Left lobe of liver (tissue), 2 donors: ENCODE data around the gene ZNF469. TPM values are rescaled to one million over a fixed set of nuclear protein-coding genes. Genes with fewer than 3 reads are reported as not detected.
"Not testable (repeated sequence)": the region's sequence is repeated elsewhere in the genome, so short reads cannot be mapped to it uniquely, and the experiment has no call there.

Experiments used
- ATAC-seq: fragments of 200-7000 bp; cut with Tn5 transposase; one replicate; pipeline ENCODE4 v1.9.1; 2020; ENCODE audit warnings: mild to moderate bottlenecking, moderate library complexity
- DNase-seq: peaks from one replicate; pipeline ENCODE4 v3.0.0-alpha.2; 2020; ENCODE audit warnings: low spot score
- total RNA-seq: library from RNA; stranded (reverse); gene quantifications from one replicate; pipeline ENCODE4 v1.2.1, GENCODE V29; 2021
- donor health status: DM: no; HTN: no; CAD: no; lungs with moderate emphysema.
- donor health status: DM: no; HTN: yes; CAD: no.

The ZNF469 gene
- total RNA-seq, 1 donor from 2014 or later = 0.38 TPM

- ATAC-seq (no peak), DNase-seq (no peak)
These were observed 25.0 kb downstream of the ZNF469 start for GRCh38 chr16:88407807-88408206.

DNA sequence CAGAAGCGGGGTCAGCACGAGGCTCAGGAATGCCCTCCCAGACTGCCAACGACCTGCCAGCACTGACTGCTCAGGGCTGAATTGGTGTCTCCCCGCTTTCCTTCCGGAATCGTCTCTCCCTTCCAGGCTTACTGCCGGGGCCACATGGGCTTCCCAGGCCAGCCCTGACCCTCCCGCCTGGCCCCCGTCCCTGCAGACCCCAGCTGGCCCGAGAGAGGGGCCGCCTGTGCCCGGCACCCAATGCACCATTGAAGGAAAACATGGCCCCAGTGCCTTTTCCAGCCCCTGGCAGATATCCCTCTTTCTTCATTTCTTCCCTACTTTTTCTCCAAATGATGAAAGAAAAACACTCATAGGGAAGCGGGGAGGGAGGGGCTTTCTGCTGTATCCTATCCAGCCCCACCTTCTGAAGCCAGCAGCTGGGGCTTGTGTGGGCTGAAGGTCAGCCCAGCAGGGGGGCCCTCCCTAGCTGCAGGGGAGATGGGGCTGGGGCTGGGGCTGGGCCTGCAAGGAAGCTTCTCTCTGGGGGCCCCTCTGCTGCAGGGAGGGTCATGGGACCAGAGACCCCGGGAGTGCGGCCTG is 25.9 kb downstream of the ZNF469 start:
- DNase-seq = no peak
- ATAC-seq = no peak

DNA sequence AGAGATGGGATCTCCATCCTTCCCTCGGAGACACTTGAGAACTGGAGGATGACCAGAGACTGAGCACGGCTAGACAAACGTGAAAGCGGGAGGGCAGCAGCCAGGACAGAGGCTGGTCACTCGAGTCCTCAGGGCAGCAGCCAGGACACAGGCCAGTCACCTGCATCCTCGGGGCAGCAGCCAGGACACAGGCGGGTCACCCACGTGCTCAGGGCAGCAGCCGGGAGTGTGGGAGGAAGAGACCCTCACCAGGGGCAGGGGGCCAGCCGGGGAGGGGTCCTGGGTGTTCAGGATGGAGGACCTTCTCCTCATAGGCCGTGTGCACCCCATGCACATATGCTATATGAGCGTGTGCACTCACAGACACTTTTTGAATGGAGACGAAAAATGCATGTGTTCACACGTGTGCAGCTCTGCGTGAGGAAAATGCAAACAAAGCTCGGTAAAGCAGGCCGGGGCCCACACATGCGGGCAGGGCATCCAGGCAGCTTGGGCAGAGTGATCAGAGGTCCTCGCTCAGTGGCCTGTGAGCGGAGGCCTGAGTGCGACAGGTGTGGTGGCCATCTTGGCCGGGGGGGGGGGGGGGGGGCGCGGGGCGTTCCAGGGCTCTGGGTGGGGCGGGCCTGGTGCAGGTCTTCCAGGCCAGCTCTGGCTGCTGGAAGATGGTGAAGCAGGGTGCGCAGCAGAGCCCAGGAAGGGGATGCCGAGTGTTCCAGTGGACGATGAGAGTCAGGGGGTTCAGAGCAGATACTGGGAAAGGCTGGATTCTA is 26.7 kb downstream of the ZNF469 start:
- DNase-seq (no peak), ATAC-seq (no peak)

DNA sequence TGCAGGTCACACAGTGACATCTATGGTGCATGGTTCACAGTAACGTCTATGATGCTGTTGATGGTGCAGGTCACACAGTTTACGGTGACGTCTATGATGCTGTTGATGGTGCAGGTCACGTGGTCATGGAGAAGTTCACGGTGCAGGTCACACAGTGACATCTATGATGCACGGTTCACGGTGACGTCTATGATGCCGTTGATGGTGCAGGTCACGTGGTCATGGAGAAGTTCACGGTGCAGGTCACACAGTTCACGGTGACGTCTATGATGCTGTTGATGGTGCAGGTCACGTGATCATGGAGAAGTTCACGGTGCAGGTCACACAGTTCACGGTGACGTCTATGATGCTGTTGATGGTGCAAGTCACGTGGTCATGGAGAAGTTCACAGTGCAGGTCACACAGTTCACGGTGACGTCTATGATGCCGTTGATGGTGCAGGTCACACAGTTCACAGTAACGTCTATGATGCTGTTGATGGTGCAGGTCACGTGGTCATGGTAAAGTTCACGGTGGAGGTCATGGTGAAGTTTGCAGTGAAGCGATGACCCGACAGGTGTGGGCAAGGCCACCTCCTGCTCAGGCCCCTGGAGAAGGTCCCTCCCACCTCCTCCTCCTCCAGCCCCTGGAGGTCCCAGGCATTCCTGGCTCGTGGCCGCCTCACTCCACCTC is 27.7 kb downstream of the ZNF469 start:
- not testable (repeated sequence) for DNase-seq, ATAC-seq

DNA sequence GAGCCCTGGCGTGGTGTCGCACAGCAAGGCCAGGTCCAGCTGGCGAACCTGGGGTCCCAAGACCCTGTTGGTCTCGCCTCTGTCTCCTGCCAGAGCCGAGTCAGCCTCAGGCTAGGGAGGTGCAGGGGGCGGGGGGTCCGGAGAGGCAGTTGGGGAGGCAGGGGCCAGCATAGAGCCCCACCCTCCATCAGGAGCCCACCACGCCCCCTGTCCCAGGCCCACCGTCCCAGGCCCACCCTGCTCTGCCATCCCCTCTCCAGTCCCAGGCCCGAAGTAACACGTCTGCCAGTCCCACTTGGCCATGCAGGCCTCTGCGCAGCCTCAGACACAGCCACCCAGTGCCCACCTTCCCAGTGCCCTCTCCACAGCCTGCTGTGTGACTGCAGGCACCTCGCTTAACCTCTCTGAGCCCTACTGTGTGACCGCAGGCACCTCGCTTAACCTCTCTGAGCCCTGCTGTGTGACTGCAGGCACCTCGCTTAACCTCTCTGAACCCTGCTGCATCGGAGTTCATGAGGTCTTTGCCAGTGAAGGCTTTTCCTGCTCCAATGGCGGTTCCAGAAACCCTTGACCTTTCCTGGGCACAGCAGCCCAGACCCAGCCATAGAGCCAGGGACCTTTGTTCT is 29.3 kb downstream of the ZNF469 start:
- no peak for DNase-seq
- ATAC-seq = peak; percentile 59

- ATAC-seq = no peak
These were observed 30.0 kb downstream of the ZNF469 start for GRCh38 chr16:88412766-88413165.

GRCh38 chr16:88413231-88413630 is 30.5 kb downstream of the ZNF469 start:
- DNase-seq = no peak
- no peak for ATAC-seq

More at GRCh38 chr16:88412766-88413165, 30.0 kb downstream of the ZNF469 start:
- DNase-seq = no peak

- DNase-seq = no peak
- no peak for ATAC-seq
These were observed 30.9 kb downstream of the ZNF469 start for GRCh38 chr16:88413631-88414030.

DNA sequence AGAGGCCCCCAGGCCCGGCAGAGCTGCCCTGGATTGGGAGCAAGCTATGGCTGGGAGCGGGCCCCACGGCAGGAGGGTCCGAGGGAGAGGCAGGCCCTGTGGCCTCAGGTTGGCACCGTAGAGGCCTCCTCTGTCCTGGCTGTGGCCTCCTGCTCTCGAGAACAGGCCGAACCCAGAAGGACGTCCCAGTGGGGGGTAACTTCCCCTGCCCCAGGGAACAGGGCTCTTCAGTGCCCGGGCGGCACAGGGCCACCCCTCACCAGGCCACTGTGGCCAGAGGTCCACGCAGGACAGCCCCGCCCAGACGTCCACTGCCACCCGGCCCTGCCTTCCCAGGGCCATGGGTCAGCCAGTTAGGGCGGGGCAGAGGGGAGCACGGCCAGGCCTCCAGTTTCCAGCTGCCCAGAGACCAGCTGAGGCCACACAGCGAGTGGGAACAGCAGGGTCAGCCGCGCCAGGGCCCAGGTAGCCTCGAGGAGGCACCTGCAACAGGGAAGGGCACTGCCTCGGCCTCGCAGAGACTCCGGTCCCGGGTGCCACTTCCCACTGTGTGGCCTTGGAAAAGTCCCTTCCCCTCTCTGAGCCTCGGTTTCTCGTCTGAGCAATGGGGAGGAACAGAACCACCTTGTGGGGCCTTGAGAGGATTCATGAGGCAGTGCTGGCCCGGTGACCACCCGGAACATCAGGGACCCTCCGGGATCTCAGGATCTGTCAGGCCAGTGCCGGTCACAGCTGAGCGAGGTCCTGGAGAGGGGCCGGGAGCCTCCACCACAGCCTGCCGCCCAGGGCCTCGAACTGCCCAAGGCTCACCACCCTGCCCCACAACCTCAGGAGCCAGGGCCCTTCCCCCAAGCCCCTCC is 32.0 kb downstream of the ZNF469 start:
- DNase-seq (no peak), ATAC-seq (no peak)

- DNase-seq (no peak), ATAC-seq (no peak)
These were observed 32.6 kb downstream of the ZNF469 start for GRCh38 chr16:88415381-88415705.

- DNase-seq (no peak), ATAC-seq (no peak)
These were observed 33.1 kb downstream of the ZNF469 start for GRCh38 chr16:88415713-88416323.

DNA sequence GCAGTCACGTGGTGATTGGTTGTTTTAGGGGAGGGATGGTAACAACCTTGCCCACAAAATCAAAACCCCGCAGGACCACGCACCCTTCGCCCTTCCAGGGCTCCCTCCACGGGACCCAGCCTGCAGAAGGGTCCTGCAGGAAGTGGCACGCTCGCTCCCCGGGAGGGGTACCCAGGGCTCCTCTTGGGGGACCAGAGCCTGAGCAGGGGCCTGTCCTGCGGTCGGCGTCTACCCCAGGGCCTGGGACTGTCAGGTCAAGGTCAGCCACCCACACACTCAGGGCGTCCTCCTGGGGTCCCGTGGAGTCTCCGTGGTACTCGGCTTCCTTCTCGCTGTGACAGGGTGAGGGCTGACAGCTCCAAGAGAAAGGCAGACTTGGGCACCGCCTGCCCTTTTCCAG is 33.9 kb downstream of the ZNF469 start:
- ATAC-seq = no peak

GRCh38 chr16:88417684-88418476 is 35.1 kb downstream of the ZNF469 start:
- ATAC-seq (no peak), DNase-seq (no peak)

More for the DNA sequence above, 33.9 kb downstream of the ZNF469 start:
- DNase-seq = no peak

- ATAC-seq = no peak
- DNase-seq = no peak
These were observed 36.1 kb downstream of the ZNF469 start for GRCh38 chr16:88418869-88419268.

DNA sequence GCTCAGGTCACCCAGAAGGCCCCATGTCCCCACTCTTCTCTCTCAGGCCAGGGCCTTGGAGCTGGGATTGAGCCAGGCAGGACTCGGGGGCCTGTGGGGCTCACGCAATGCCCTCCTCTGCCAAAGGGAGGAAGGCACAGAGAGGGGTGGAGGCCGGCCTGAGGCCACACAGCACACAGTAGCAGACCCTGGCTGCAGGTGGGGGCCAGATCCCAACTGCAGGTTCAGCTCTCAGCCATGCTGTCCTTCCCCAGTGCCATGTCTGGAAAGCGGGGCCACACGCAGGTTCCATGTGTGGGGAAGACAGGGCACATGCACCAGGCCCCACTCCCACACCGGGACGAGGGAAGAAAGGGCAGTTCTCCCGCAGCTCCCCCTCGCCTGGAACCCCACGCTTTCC is 37.0 kb downstream of the ZNF469 start:
- ATAC-seq = no peak

GRCh38 chr16:88420496-88420895 is 37.7 kb downstream of the ZNF469 start:
- DNase-seq (no peak), ATAC-seq (no peak)

More for the DNA sequence above, 37.0 kb downstream of the ZNF469 start:
- no peak for DNase-seq

DNA sequence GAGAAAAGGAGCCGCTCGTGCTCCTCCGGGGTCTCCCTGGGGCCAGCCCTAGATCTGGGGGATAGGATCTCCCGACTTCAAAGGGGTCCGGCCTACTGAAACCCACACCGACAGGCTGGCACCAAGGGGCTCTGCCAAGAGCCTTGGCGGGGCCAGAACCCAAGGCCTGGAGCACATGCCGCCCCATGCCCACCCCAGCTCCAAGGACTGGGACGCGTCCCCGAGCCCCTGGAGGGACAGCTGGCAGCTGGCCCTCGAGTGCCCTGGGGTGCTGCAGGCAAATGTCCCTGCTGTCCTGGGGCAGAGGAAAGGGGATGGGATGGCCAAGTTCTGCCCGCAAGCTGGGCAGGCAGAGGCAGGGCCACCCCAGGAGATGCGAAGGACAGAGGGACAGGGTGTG is 38.5 kb downstream of the ZNF469 start:
- DNase-seq (no peak), ATAC-seq (no peak)

GRCh38 chr16:88421871-88422433 is 39.2 kb downstream of the ZNF469 start:
- ATAC-seq (no peak), DNase-seq (no peak)
